ENCODE measurements around the gene CFC1B.
"Not testable (repeated sequence)": the region's sequence is repeated elsewhere in the genome, so short reads cannot be mapped to it uniquely, and the experiment has no call there.

GRCh38 chr2:130518516-130519106, 2.4 kb upstream of the CFC1B start:
- TF ChIP-seq CTCF, POLR2A (IDR thresholded peaks at IDR 0.05): not testable (repeated sequence)
